GM23338 (cell line): ENCODE results near the gene MMP24OS. TPM values are rescaled to one million over a fixed set of nuclear protein-coding genes. Genes with fewer than 3 reads are reported as not detected.
A peak's percentile ranks its signal among the peaks of the same experiment; 100 is the strongest.
"Not testable (repeated sequence)": the region's sequence is repeated elsewhere in the genome, so short reads cannot be mapped to it uniquely, and the experiment has no call there.

Experiments used
- ATAC-seq: fragments of 200-7000 bp; cut with Tn5 transposase; 3 replicates; pipeline ENCODE4 v1.9.1; 2020
- DNase-seq: peaks from one replicate; pipeline ENCODE4 v3.0.0-alpha.2; 2015; ENCODE audit warnings: low spot score
- H2AFZ ChIP-seq: fragments of 200-600 bp; sonication (generic); 2 replicates; pipeline ENCODE4 v1.8.0; 2016; ENCODE audit warnings: antibody characterized with exemption, mild to moderate bottlenecking, moderate library complexity
- H3F3A ChIP-seq: fragments of 200-600 bp; sonication (generic); replicated peaks from 2 replicates; pipeline ENCODE4 v1.8.0; 2017; ENCODE audit warnings: antibody characterized with exemption, mixed run types, low read depth
- H3K27ac ChIP-seq: fragments of 200-600 bp; sonication (generic); 2 replicates; pipeline ENCODE4 v1.6.1; 2016; ENCODE audit warnings: low read depth
- H3K27me3 ChIP-seq: fragments of 200-600 bp; sonication (generic); 2 replicates; pipeline ENCODE4 v1.8.0; 2016; ENCODE audit warnings: mild to moderate bottlenecking, mixed run types, moderate library complexity; ENCODE audit not compliant: insufficient read depth
- H3K36me3 ChIP-seq: fragments of 200-600 bp; sonication (generic); 2 replicates; pipeline ENCODE4 v1.8.0; 2016; ENCODE audit warnings: mild to moderate bottlenecking; ENCODE audit not compliant: insufficient read depth
- H3K4me1 ChIP-seq: fragments of 200-600 bp; sonication (generic); 2 replicates; pipeline ENCODE4 v1.8.0; 2016; ENCODE audit warnings: mild to moderate bottlenecking, moderate library complexity; ENCODE audit not compliant: insufficient read depth
- H3K4me2 ChIP-seq: fragments of 200-600 bp; sonication (generic); 2 replicates; pipeline ENCODE4 v1.7.1; 2017; ENCODE audit warnings: mixed run types
- H3K4me3 ChIP-seq: fragments of 200-600 bp; sonication (generic); 2 replicates; pipeline ENCODE4 v1.6.1; 2016; ENCODE audit warnings: mixed run types
- H3K79me2 ChIP-seq: fragments of 200-600 bp; sonication (generic); replicated peaks from 2 replicates; pipeline ENCODE4 v1.8.0; 2017; ENCODE audit warnings: mild to moderate bottlenecking; ENCODE audit not compliant: insufficient read depth
- H3K9me2 ChIP-seq: fragments of 200-600 bp; sonication (generic); 2 replicates; pipeline ENCODE4 v1.8.0; 2017; ENCODE audit not compliant: insufficient read depth
- H4K20me1 ChIP-seq: fragments of 200-600 bp; sonication (generic); replicated peaks from 2 replicates; pipeline ENCODE4 v1.8.0; 2017; ENCODE audit warnings: mild to moderate bottlenecking; ENCODE audit not compliant: insufficient read depth
- H3K27ac Mint-ChIP-seq: 2 replicates; pipeline ENCODE4 v1.8.0; 2020; ENCODE audit warnings: inconsistent platforms, mild to moderate bottlenecking, moderate library complexity, mixed read lengths
- H3K27me3 Mint-ChIP-seq: 3 replicates; pipeline ENCODE4 v1.8.0; 2022; ENCODE audit warnings: low read depth, mild to moderate bottlenecking, moderate library complexity, mixed read lengths, inconsistent platforms; ENCODE audit not compliant: insufficient read depth, poor library complexity
- H3K36me3 Mint-ChIP-seq: 3 replicates; pipeline ENCODE4 v1.8.0; 2021; ENCODE audit warnings: low read depth, mild to moderate bottlenecking, inconsistent platforms, moderate library complexity, mixed read lengths
- H3K4me1 Mint-ChIP-seq: 3 replicates; pipeline ENCODE4 v1.8.0; 2020; ENCODE audit warnings: mild to moderate bottlenecking, inconsistent platforms, mixed read lengths
- H3K4me3 Mint-ChIP-seq: 3 replicates; pipeline ENCODE4 v1.8.0; 2021; ENCODE audit warnings: moderate library complexity, mild to moderate bottlenecking, inconsistent platforms, mixed read lengths
- H3K9me3 Mint-ChIP-seq: 3 replicates; pipeline ENCODE4 v1.8.0; 2020; ENCODE audit warnings: moderate library complexity, mild to moderate bottlenecking, inconsistent platforms, mixed read lengths
- CREB1 ChIP-seq: fragments of 250-450 bp; sonication (Bioruptor Pico); IDR thresholded peaks from 2 replicates; pipeline ENCODE4 v1.5.0; 2020; ENCODE audit warnings: low read depth, mild to moderate bottlenecking, moderate library complexity
- EZH2phosphoT487 ChIP-seq: fragments of 200-600 bp; sonication (generic); IDR thresholded peaks from one replicate; pipeline ENCODE4 v1.8.1; 2018; ENCODE audit warnings: antibody characterized with exemption; ENCODE audit not compliant: unreplicated experiment
- JUNB ChIP-seq: IDR thresholded peaks from one replicate; pipeline ENCODE4 v1.6.1; 2016; ENCODE audit warnings: antibody characterized with exemption; ENCODE audit not compliant: unreplicated experiment
- NANOG ChIP-seq: IDR thresholded peaks from 2 replicates; pipeline ENCODE4 v1.6.1; 2016; ENCODE audit warnings: antibody characterized with exemption, borderline replicate concordance
- POLR2AphosphoS5 ChIP-seq: IDR thresholded peaks from 2 replicates; pipeline ENCODE4 v1.6.1; 2016; ENCODE audit warnings: antibody characterized with exemption, low read depth
- REST ChIP-seq: IDR thresholded peaks from one replicate; pipeline ENCODE4 v1.6.1; 2018; ENCODE audit warnings: antibody characterized with exemption; ENCODE audit not compliant: unreplicated experiment
- ZNF114 ChIP-seq: fragments of 250-450 bp; sonication (Bioruptor Pico); IDR thresholded peaks from 2 replicates; pipeline ENCODE4 v1.5.0; 2020; ENCODE audit warnings: mild to moderate bottlenecking, moderate library complexity
- ZNF331 ChIP-seq: fragments of 250-450 bp; sonication (Bioruptor Pico); IDR thresholded peaks from 2 replicates; pipeline ENCODE4 v1.5.0; 2020; ENCODE audit warnings: low read depth, mild to moderate bottlenecking, moderate library complexity
- polyA plus RNA-seq: library from polyadenylated mRNA; unstranded; fragments of >200 nt; fragmentation: Nextera tagmentation; extraction: Ambion mirVana; gene quantifications from 2 replicates; pipeline ENCODE4 v1.2.1, GENCODE V29; 2016
- total RNA-seq: library from RNA; depleted of rRNA; stranded (reverse); fragments of >200 nt; shearing (Covaris generic); gene quantifications from 2 replicates; pipeline ENCODE4 v1.2.3, GENCODE V29; 2014

The MMP24OS gene
- total and polyA plus RNA-seq, 2 experiments from 2014 or later: 10.5 to 25.4 TPM

- TF ChIP-seq REST (no peak), CREB1 (CRISPR knock-in tag) (no peak), NANOG (no peak), JUNB (no peak), ZNF114 (CRISPR knock-in tag) (no peak), EZH2phosphoT487 (no peak), POLR2AphosphoS5 (no peak)
Observed at GRCh38 chr20:35317416-35318210, 39.7 kb upstream of the MMP24OS start (continued).

- Histone ChIP-seq H3K4me2 (no peak overlapping the region), H3K4me1 (peaks cover 26% of the 10 kb centered on the region), H4K20me1 (no peaks in the 10 kb centered on the region), H3K27ac (no peak overlapping the region), H3K36me3 (no peaks in the 10 kb centered on the region), H3F3A (no peaks in the 10 kb centered on the region), H3K27me3 (no peaks in the 10 kb centered on the region), H3K9me2 (no peaks in the 10 kb centered on the region), H3K4me3 (no peak overlapping the region), H2AFZ (no peak overlapping the region), H3K79me2 (no peaks in the 10 kb centered on the region)
- peak overlapping the region; percentile 45; the same call in 1 of the 2 replicates for H3K27ac Mint-ChIP-seq
- TF ChIP-seq ZNF114 (CRISPR knock-in tag) (no peak), ZNF331 (no peak), NANOG (no peak)
- DNase-seq (no peak), ATAC-seq (no peak)
- H3K27me3 Mint-ChIP-seq: peaks cover 5% of the 10 kb centered on the region
- H3K4me1 Mint-ChIP-seq: peaks cover 48% of the 10 kb centered on the region
- peaks cover 4% of the 10 kb centered on the region; the same call in 1 of the 3 replicates for H3K36me3 Mint-ChIP-seq
- H3K9me3 Mint-ChIP-seq: no peaks in the 10 kb centered on the region; the same call in 2 of the 3 replicates
- no peak overlapping the region for H3K4me3 Mint-ChIP-seq
Observed at GRCh38 chr20:35316086-35316485, 38.2 kb upstream of the MMP24OS start.

- H3K4me3 Mint-ChIP-seq, ATAC-seq, H4K20me1 ChIP-seq, DNase-seq, H3F3A ChIP-seq, H3K4me2 ChIP-seq, H3K9me2 ChIP-seq, H2AFZ ChIP-seq, H3K27me3 ChIP-seq, H3K36me3 ChIP-seq, H3K9me3 Mint-ChIP-seq, H3K36me3 Mint-ChIP-seq, H3K27me3 Mint-ChIP-seq, H3K79me2 ChIP-seq, H3K4me3 ChIP-seq: not testable (repeated sequence)
- H3K4me1 ChIP-seq: peaks cover 27% of the 10 kb centered on the region
- Mint-ChIP-seq H3K27ac (peak overlapping the region; percentile 45; the same call in 1 of the 2 replicates), H3K4me1 (peaks cover 47% of the 10 kb centered on the region)
- H3K27ac ChIP-seq: 0 out of 2 replicates have a peak overlapping the region, but pooled peaks have one; percentile 27
Observed at GRCh38 chr20:35315632-35316020, 37.7 kb upstream of the MMP24OS start.
